Upper lobe of right lung (tissue), 1 donor: ENCODE measurements around the gene PKP1. TPM values are rescaled to one million over a fixed set of nuclear protein-coding genes. Genes with fewer than 3 reads are reported as not detected.
A peak's percentile ranks its signal among the peaks of the same experiment; 100 is the strongest.

Experiments
- ATAC-seq: fragments of 200-7000 bp; cut with Tn5 transposase; one replicate; pipeline ENCODE4 v1.9.1; 2020; ENCODE audit warnings: mild to moderate bottlenecking, moderate library complexity
- DNase-seq: peaks from one replicate; pipeline ENCODE4 v3.0.0-alpha.2; 2020
- H3K27ac ChIP-seq: fragments of 200-600 bp; one replicate; pipeline ENCODE4 v1.8.0; 2022
- H3K27me3 ChIP-seq: fragments of 200-600 bp; one replicate; pipeline ENCODE4 v1.8.0; 2022; ENCODE audit warnings: mild to moderate bottlenecking
- H3K36me3 ChIP-seq: fragments of 200-600 bp; one replicate; pipeline ENCODE4 v1.8.0; 2022
- H3K4me1 ChIP-seq: fragments of 200-600 bp; one replicate; pipeline ENCODE4 v1.8.0; 2022
- H3K4me3 ChIP-seq: fragments of 200-600 bp; one replicate; pipeline ENCODE4 v1.8.0; 2022; ENCODE audit warnings: mild to moderate bottlenecking
- H3K9me3 ChIP-seq: fragments of 200-600 bp; one replicate; pipeline ENCODE4 v1.8.0; 2022
- intact Hi-C: fragments of 100-400 bp; cut with DNase I; formaldehyde crosslinking; loops from one replicate; pipeline ENCODE4 v1.11.0; 2022
- total RNA-seq: library from RNA; stranded (reverse); fragmentation: NEBNext Ultra II Directional; extraction: Animal tissue kit (Norgen Biotek cat#: 25700); gene quantifications from one replicate; pipeline ENCODE4 v1.2.1, GENCODE V29; 2021
- TF ChIP-seq, protein P1 (sequence below): fragments of 200-600 bp; IDR thresholded peaks from one replicate; pipeline ENCODE4 v1.8.0; 2022; ENCODE audit warnings: antibody characterized with exemption
- donor health status: DM: no; HTN: yes; CAD: no; lungs with severe emphysema.

The PKP1 gene
- total RNA-seq, 1 donor from 2014 or later, result 0.69 TPM

DNA sequence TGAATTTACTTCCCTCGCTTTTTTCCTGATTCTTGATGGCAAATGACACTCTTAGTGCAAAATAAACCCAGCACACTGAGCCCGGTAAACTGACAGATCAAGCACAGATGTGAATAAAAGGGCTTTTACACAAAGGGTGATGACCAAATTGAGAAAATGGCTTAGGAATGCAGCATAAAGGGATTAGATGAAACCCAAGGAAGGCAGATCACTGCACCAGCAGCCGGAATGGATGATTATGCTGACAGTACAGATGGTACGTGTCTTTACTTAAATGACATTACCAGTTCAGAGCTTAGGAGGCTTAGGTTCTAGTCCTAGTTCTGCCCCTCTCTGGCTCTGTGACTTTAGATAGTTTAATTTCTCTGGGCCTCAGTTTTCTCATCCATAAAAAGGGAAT is 12.0 kb downstream of the PKP1 start:
- H3K36me3 ChIP-seq, result no peaks in the 10 kb centered on the region
- H3K9me3 ChIP-seq, result no peaks in the 10 kb centered on the region
- no peak for DNase-seq
- ATAC-seq, result no peak
- H3K27me3 ChIP-seq, result no peaks in the 10 kb centered on the region
- no peaks in the 10 kb centered on the region for H3K4me1 ChIP-seq
- H3K27ac ChIP-seq, result no peak overlapping the region
- TF ChIP-seq, protein P1, sequence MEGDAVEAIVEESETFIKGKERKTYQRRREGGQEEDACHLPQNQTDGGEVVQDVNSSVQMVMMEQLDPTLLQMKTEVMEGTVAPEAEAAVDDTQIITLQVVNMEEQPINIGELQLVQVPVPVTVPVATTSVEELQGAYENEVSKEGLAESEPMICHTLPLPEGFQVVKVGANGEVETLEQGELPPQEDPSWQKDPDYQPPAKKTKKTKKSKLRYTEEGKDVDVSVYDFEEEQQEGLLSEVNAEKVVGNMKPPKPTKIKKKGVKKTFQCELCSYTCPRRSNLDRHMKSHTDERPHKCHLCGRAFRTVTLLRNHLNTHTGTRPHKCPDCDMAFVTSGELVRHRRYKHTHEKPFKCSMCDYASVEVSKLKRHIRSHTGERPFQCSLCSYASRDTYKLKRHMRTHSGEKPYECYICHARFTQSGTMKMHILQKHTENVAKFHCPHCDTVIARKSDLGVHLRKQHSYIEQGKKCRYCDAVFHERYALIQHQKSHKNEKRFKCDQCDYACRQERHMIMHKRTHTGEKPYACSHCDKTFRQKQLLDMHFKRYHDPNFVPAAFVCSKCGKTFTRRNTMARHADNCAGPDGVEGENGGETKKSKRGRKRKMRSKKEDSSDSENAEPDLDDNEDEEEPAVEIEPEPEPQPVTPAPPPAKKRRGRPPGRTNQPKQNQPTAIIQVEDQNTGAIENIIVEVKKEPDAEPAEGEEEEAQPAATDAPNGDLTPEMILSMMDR, result no peak
- no peak overlapping the region for H3K4me3 ChIP-seq
- intact Hi-C loops, result no loop called here

DNA sequence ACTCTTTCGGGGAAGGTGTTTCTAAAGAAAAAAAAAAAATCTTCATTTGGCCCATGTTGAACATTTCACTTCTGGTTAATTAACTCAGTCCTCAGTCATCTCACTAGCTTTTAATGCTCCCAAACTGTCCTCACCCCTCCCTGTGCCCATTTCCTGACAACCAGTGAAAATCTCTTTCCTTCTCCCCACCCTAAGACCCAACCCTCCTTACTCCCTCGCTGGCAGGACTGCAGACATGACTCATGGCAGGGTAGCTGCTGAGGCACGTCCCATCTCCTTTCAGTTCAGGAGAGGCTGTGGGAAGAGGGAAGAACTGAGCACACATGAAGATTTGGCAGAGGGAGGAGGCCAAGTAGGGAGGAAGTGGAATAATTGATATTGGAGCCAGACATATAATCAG is 12.6 kb downstream of the PKP1 start:
- intact Hi-C loops, result no loop called here
- DNase-seq, result no peak

GRCh38 chr1:201296352-201296751 is 13.0 kb downstream of the PKP1 start:
- Histone ChIP-seq H3K4me3 (no peak overlapping the region), H3K27me3 (no peaks in the 10 kb centered on the region), H3K4me1 (no peaks in the 10 kb centered on the region), H3K36me3 (no peaks in the 10 kb centered on the region), H3K9me3 (no peaks in the 10 kb centered on the region), H3K27ac (no peak overlapping the region)
- TF ChIP-seq, protein P1, result no peak
- ATAC-seq (no peak), DNase-seq (no peak)
- intact Hi-C loops, result no loop called here

More for the DNA sequence above, 12.6 kb downstream of the PKP1 start:
- Histone ChIP-seq H3K27me3 (no peaks in the 10 kb centered on the region), H3K4me3 (no peak overlapping the region), H3K4me1 (no peaks in the 10 kb centered on the region), H3K27ac (no peak overlapping the region), H3K36me3 (no peaks in the 10 kb centered on the region), H3K9me3 (no peaks in the 10 kb centered on the region)
- TF ChIP-seq, protein P1, result no peak
- ATAC-seq, result no peak

DNA sequence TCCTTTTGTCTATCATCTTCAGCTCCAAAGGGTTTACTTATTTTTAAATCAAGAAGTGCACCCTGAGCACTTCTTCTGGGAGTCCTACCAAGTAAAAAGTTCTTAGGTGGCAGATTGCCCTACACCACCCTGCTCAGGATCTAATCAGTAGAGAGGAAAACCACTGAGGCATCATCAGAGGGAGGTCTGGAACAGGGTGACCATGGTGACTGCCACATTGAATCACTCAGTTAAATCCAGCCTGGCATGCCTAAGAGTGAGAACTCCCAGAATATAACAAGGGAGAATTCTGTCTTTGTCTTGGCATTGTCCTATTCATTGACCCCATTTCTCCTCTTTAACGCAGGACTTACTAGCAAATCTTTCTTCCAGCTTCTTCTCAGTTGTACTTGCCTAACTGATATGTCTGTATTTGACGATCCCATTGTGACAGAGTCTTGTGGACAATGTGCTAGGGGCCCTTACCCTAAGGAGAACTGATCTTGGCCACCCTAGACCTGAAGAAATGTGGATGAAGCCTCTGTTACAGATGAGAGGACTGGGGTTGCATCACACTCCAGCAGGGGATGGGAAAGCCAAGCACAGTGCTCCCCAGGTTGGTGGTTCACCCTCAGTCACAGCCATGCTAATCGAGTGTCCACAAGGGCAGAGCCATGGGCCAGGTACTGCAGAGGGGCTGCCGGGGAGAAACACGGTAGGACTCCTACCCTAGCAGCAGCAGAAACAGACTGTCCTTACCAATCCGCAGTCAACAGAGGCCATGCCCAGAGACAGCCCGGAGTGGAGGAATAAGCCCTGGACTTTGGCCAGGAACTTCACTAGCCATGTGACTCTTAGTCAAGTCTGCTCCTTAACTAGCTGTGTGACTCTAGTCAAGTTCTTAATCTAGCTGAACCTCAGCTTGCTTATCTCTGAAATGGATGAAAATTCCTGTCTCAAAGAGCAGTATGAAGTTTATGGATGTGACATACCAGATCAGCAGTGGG is 15.4 kb downstream of the PKP1 start:
- no peaks in the 10 kb centered on the region for H3K9me3 ChIP-seq
- no peak overlapping the region for H3K4me3 ChIP-seq
- H3K36me3 ChIP-seq, result no peaks in the 10 kb centered on the region
- H3K4me1 ChIP-seq, result no peaks in the 10 kb centered on the region
- DNase-seq (no peak), ATAC-seq (no peak)
- no peaks in the 10 kb centered on the region for H3K27me3 ChIP-seq
- no peak overlapping the region for H3K27ac ChIP-seq
- intact Hi-C loops, result no loop called here
- TF ChIP-seq, protein P1, result no peak

- intact Hi-C loops, result no loop called here
- no peak overlapping the region for H3K4me3 ChIP-seq
- TF ChIP-seq, protein P1, result no peak
- ATAC-seq, result peak; percentile 88
- no peaks in the 10 kb centered on the region for H3K9me3 ChIP-seq
- peak; percentile 80 for DNase-seq
- H3K4me1 ChIP-seq, result no peaks in the 10 kb centered on the region
- no peaks in the 10 kb centered on the region for H3K36me3 ChIP-seq
- H3K27me3 ChIP-seq, result no peaks in the 10 kb centered on the region
- H3K27ac ChIP-seq, result no peak overlapping the region
Observed at GRCh38 chr1:201299968-201300367, 16.7 kb downstream of the PKP1 start.
